Trophoblast cell (in vitro differentiated cells and primary cell): ENCODE results near the gene ATN1.
A peak's percentile ranks its signal among the peaks of the same experiment; 100 is the strongest.

Experiments used
- DNase-seq, 2 donors: peaks; one replicate each; pipeline ENCODE4 v3.0.0-alpha.2; 2016
- H2AFZ ChIP-seq: 2 replicates; pipeline ENCODE4 v1.6.1; 2013; ENCODE audit warnings: low read length, moderate library complexity, mild to moderate bottlenecking; ENCODE audit not compliant: insufficient read depth, poor library complexity
- H2AK5ac ChIP-seq: 2 replicates; pipeline ENCODE4 v1.6.1; 2013; ENCODE audit warnings: mild to moderate bottlenecking, low read length
- H2BK120ac ChIP-seq: 2 replicates; pipeline ENCODE4 v1.6.1; 2013; ENCODE audit warnings: low read length, mild to moderate bottlenecking, moderate library complexity; ENCODE audit not compliant: insufficient read depth, poor library complexity
- H2BK12ac ChIP-seq: 2 replicates; pipeline ENCODE4 v1.6.1; 2013; ENCODE audit warnings: mild to moderate bottlenecking, low read length, moderate library complexity
- H2BK5ac ChIP-seq: 2 replicates; pipeline ENCODE4 v1.6.1; 2013; ENCODE audit warnings: low read length, low read depth, moderate library complexity, mild to moderate bottlenecking; ENCODE audit not compliant: poor library complexity
- H3K14ac ChIP-seq: 2 replicates; pipeline ENCODE4 v1.6.1; 2013; ENCODE audit warnings: mild to moderate bottlenecking, low read length
- H3K18ac ChIP-seq: 2 replicates; pipeline ENCODE4 v1.6.1; 2013; ENCODE audit warnings: mild to moderate bottlenecking, low read length
- H3K23ac ChIP-seq: 2 replicates; pipeline ENCODE4 v1.6.1; 2013; ENCODE audit warnings: low read length
- H3K27ac ChIP-seq: 2 replicates; pipeline ENCODE4 v1.5.1; 2013; ENCODE audit warnings: low read depth, mild to moderate bottlenecking, inconsistent platforms, low read length, moderate library complexity
- H3K27me3 ChIP-seq: 2 replicates; pipeline ENCODE4 v1.6.1; 2013; ENCODE audit warnings: inconsistent platforms, mild to moderate bottlenecking, low read length, moderate library complexity; ENCODE audit not compliant: insufficient read depth
- H3K36me3 ChIP-seq, 2 experiments: 1 replicate in 1 of 2; 2 replicates in 1 of 2; pipeline ENCODE4 v1.6.1; 2013; ENCODE audit warnings: low read length in 2 of 2, mild to moderate bottlenecking in 2 of 2, moderate library complexity in 1 of 2; ENCODE audit not compliant: insufficient read depth in 2 of 2, control insufficient read depth in 1 of 2
- H3K4ac ChIP-seq: 2 replicates; pipeline ENCODE4 v1.6.1; 2013; ENCODE audit warnings: low read depth, mild to moderate bottlenecking, low read length, moderate library complexity
- H3K4me1 ChIP-seq, 2 experiments: 1 replicate in 1 of 2; 2 replicates in 1 of 2; pipeline ENCODE4 v1.6.1; 2013; ENCODE audit warnings: low read length in 2 of 2, mild to moderate bottlenecking in 2 of 2, moderate library complexity in 1 of 2; ENCODE audit not compliant: insufficient read depth in 2 of 2, control insufficient read depth in 1 of 2
- H3K4me2 ChIP-seq: 2 replicates; pipeline ENCODE4 v1.6.1; 2013; ENCODE audit warnings: inconsistent platforms, mild to moderate bottlenecking, low read length, moderate library complexity
- H3K4me3 ChIP-seq: 2 replicates; pipeline ENCODE4 v1.5.1; 2013; ENCODE audit warnings: mild to moderate bottlenecking, low read depth, low read length, inconsistent platforms
- H3K79me1 ChIP-seq: one replicate; pipeline ENCODE4 v1.6.1; 2013; ENCODE audit warnings: low read length
- H3K79me2 ChIP-seq: 2 replicates; pipeline ENCODE4 v1.6.1; 2013; ENCODE audit warnings: low read length, mild to moderate bottlenecking; ENCODE audit not compliant: control insufficient read depth, insufficient read depth, poor library complexity
- H3K9ac ChIP-seq: 2 replicates; pipeline ENCODE4 v1.6.1; 2013; ENCODE audit warnings: mild to moderate bottlenecking, low read length
- H3K9me3 ChIP-seq: 2 replicates; pipeline ENCODE4 v1.6.1; 2013; ENCODE audit warnings: low read depth, mild to moderate bottlenecking, control low read depth, inconsistent platforms, low read length; ENCODE audit not compliant: insufficient read depth
- H4K12ac ChIP-seq: 2 replicates; pipeline ENCODE4 v1.6.1; 2013; ENCODE audit warnings: low read depth, mild to moderate bottlenecking, low read length, moderate library complexity
- H4K8ac ChIP-seq: 2 replicates; pipeline ENCODE4 v1.6.1; 2013; ENCODE audit warnings: low read depth, mild to moderate bottlenecking, low read length, moderate library complexity
- H4K91ac ChIP-seq: one replicate; pipeline ENCODE4 v1.6.1; 2013; ENCODE audit warnings: low read depth, mild to moderate bottlenecking, low read length, moderate library complexity
- WGBS: extraction: QIAGEN DNeasy Blood & Tissue Kit; methylation state at CpG from one replicate; pipeline ENCODE4 v1.1.7; 2013; ENCODE audit warnings: missing lambda C conversion rate; ENCODE audit not compliant: insufficient read length, insufficient coverage; ENCODE audit errors: extremely low coverage; 5-methylcytosine and 5-hydroxymethylcytosine counted together

ATN1 gene

GRCh38 chr12:6917491-6918231 lies 10.1 kb upstream of the ATN1 start:
- H3K4me3 ChIP-seq, result no peak overlapping the region
- H4K91ac ChIP-seq, result no peak overlapping the region
- H2AK5ac ChIP-seq, result no peak overlapping the region
- no peaks in the 10 kb centered on the region for H3K79me2 ChIP-seq
- H3K27me3 ChIP-seq, result peaks cover 18% of the 10 kb centered on the region
- H3K4ac ChIP-seq, result no peak overlapping the region
- H3K14ac ChIP-seq, result no peak overlapping the region
- no peak overlapping the region for H2BK5ac ChIP-seq
- H3K9ac ChIP-seq, result no peak overlapping the region
- H4K8ac ChIP-seq, result no peak overlapping the region
- peaks cover 0 to 3% of the 10 kb centered on the region in 2 experiments for H3K4me1 ChIP-seq
- H3K36me3 ChIP-seq, result no peaks in the 10 kb centered on the region
- no peaks in the 10 kb centered on the region for H3K9me3 ChIP-seq
- no peak overlapping the region for H2AFZ ChIP-seq
- no peak overlapping the region for H2BK120ac ChIP-seq
- no peak overlapping the region for H3K27ac ChIP-seq
- no peak overlapping the region for H3K23ac ChIP-seq
- no peak overlapping the region for H3K4me2 ChIP-seq
- H3K79me1 ChIP-seq, result no peaks in the 10 kb centered on the region
- DNase-seq, result no peak
- no peak overlapping the region for H2BK12ac ChIP-seq
- H3K18ac ChIP-seq, result no peak overlapping the region
- WGBS, result 100% methylated on average over 2 of the region's 14 CpGs
- H4K12ac ChIP-seq, result no peak overlapping the region

GRCh38 chr12:6919588-6919987 lies 8.2 kb upstream of the ATN1 start:
- H2BK12ac ChIP-seq, result no peak overlapping the region
- no peaks in the 10 kb centered on the region for H3K79me2 ChIP-seq
- WGBS, result no CpG with 5 or more reads among the region's 7 CpGs
- H3K4me1 ChIP-seq, result peaks cover 2% of the 10 kb centered on the region in 2 experiments
- no peak overlapping the region for H3K4me2 ChIP-seq
- no peak overlapping the region for H3K4ac ChIP-seq
- no peak overlapping the region for H2AK5ac ChIP-seq
- no peak overlapping the region for H3K23ac ChIP-seq
- H2BK120ac ChIP-seq, result no peak overlapping the region
- H2BK5ac ChIP-seq, result no peak overlapping the region
- no peak for DNase-seq
- no peak overlapping the region for H3K27ac ChIP-seq
- no peak overlapping the region for H4K8ac ChIP-seq
- H2AFZ ChIP-seq, result no peak overlapping the region
- no peak overlapping the region for H3K9ac ChIP-seq
- no peak overlapping the region for H4K12ac ChIP-seq
- no peaks in the 10 kb centered on the region for H3K9me3 ChIP-seq
- no peak overlapping the region for H3K14ac ChIP-seq
- no peak overlapping the region for H3K18ac ChIP-seq
- peaks cover 9% of the 10 kb centered on the region for H3K27me3 ChIP-seq
- H4K91ac ChIP-seq, result no peak overlapping the region
- no peak overlapping the region for H3K4me3 ChIP-seq
- H3K79me1 ChIP-seq, result no peaks in the 10 kb centered on the region
- H3K36me3 ChIP-seq, result no peaks in the 10 kb centered on the region

- no CpG with 5 or more reads among the region's 7 CpGs for WGBS
- H4K8ac ChIP-seq, result no peak overlapping the region
- H2BK5ac ChIP-seq, result no peak overlapping the region
- H2AK5ac ChIP-seq, result no peak overlapping the region
- H4K91ac ChIP-seq, result no peak overlapping the region
- H3K27ac ChIP-seq, result no peak overlapping the region
- H3K4me1 ChIP-seq, result peaks cover 19 to 21% of the 10 kb centered on the region in 2 experiments
- no peak overlapping the region for H3K4ac ChIP-seq
- no peak overlapping the region for H4K12ac ChIP-seq
- H3K14ac ChIP-seq, result no peak overlapping the region
- no peak overlapping the region for H3K23ac ChIP-seq
- H3K79me2 ChIP-seq, result peaks cover 2% of the 10 kb centered on the region
- no peaks in the 10 kb centered on the region for H3K36me3 ChIP-seq
- peaks cover 12% of the 10 kb centered on the region for H3K79me1 ChIP-seq
- H2BK12ac ChIP-seq, result no peak overlapping the region
- no peak overlapping the region for H2BK120ac ChIP-seq
- no peak overlapping the region for H3K4me3 ChIP-seq
- H3K9me3 ChIP-seq, result no peaks in the 10 kb centered on the region
- no peak for DNase-seq
- no peaks in the 10 kb centered on the region for H3K27me3 ChIP-seq
- H3K4me2 ChIP-seq, result no peak overlapping the region
- no peak overlapping the region for H2AFZ ChIP-seq
- H3K9ac ChIP-seq, result peak overlapping the region; percentile 19
- H3K18ac ChIP-seq, result no peak overlapping the region
Measured at GRCh38 chr12:6921539-6921938, 6.2 kb upstream of the ATN1 start.

- H2BK12ac ChIP-seq, result no peak overlapping the region
- no peak overlapping the region for H4K8ac ChIP-seq
- no peak overlapping the region for H4K12ac ChIP-seq
- H3K27me3 ChIP-seq, result no peaks in the 10 kb centered on the region
- no peak overlapping the region for H3K18ac ChIP-seq
- peaks cover 24 to 27% of the 10 kb centered on the region in 2 experiments for H3K4me1 ChIP-seq
- no peak overlapping the region for H3K4me3 ChIP-seq
- no peak overlapping the region for H3K14ac ChIP-seq
- H3K79me2 ChIP-seq, result peaks cover 7% of the 10 kb centered on the region
- H2AFZ ChIP-seq, result no peak overlapping the region
- H3K27ac ChIP-seq, result no peak overlapping the region
- H4K91ac ChIP-seq, result no peak overlapping the region
- no peaks in the 10 kb centered on the region for H3K9me3 ChIP-seq
- WGBS, result no CpG with 5 or more reads among the region's 9 CpGs
- no peak overlapping the region for H2AK5ac ChIP-seq
- DNase-seq, result no peak
- H3K4me2 ChIP-seq, result no peak overlapping the region
- no peak overlapping the region for H2BK120ac ChIP-seq
- peak overlapping the region; percentile 19 for H3K9ac ChIP-seq
- H3K79me1 ChIP-seq, result peaks cover 18% of the 10 kb centered on the region
- H3K4ac ChIP-seq, result no peak overlapping the region
- H3K36me3 ChIP-seq, result no peaks in the 10 kb centered on the region
- H2BK5ac ChIP-seq, result no peak overlapping the region
- no peak overlapping the region for H3K23ac ChIP-seq
Measured at GRCh38 chr12:6921996-6922946, 5.5 kb upstream of the ATN1 start.
